GM12878 (cell line): Measurements from ENCODE around the gene C2CD4D. TPM values are rescaled to one million over a fixed set of nuclear protein-coding genes. Genes with fewer than 3 reads are reported as not detected.

Source experiments
- BRCA1 ChIP-seq: IDR thresholded peaks from 2 replicates; pipeline ENCODE4 v1.6.1; 2011; ENCODE audit warnings: low read depth, low read length, improper control_type of control experiment
- CHD1 ChIP-seq: IDR thresholded peaks from 2 replicates; pipeline ENCODE4 v1.6.1; 2012; ENCODE audit warnings: low read depth, low read length, improper control_type of control experiment
- ETV6 ChIP-seq, 2 experiments: fragments of 450-650 bp in 1 of 2; IDR thresholded peaks in 1 of 2; conservative IDR thresholded peaks in 1 of 2; 2 replicates each; pipeline ENCODE4 v1.6.1; 2014; ENCODE audit warnings: antibody characterized with exemption in 1 of 2, borderline replicate concordance in 1 of 2, low read depth in 1 of 2, mild to moderate bottlenecking in 1 of 2, moderate library complexity in 1 of 2
- EZH2 ChIP-seq: IDR thresholded peaks from 2 replicates; pipeline ENCODE4 v1.6.1; 2012; ENCODE audit warnings: low read depth, mild to moderate bottlenecking, control low read depth, inconsistent platforms, low read length, borderline replicate concordance; ENCODE audit not compliant: control insufficient read depth
- FOS ChIP-seq: IDR thresholded peaks from 3 replicates; pipeline ENCODE4 v1.6.1; 2011; ENCODE audit warnings: borderline replicate concordance; ENCODE audit not compliant: insufficient read length; ENCODE audit errors: extremely low read depth
- HCFC1 ChIP-seq: fragments of 150-350 bp; IDR thresholded peaks from 2 replicates; pipeline ENCODE4 v1.6.1; 2014; ENCODE audit warnings: low read length
- JUNB ChIP-seq: IDR thresholded peaks from 2 replicates; pipeline ENCODE4 v1.6.1; 2016; ENCODE audit warnings: antibody characterized with exemption, mild to moderate bottlenecking
- KAT2A ChIP-seq: conservative IDR thresholded peaks from 2 replicates; pipeline ENCODE4 v1.6.1; 2011; ENCODE audit warnings: low read depth, low read length; ENCODE audit not compliant: control insufficient read depth
- NBN ChIP-seq: fragments of 450-650 bp; IDR thresholded peaks from 2 replicates; pipeline ENCODE4 v1.6.1; 2016
- NFXL1 ChIP-seq: fragments of 450-650 bp; IDR thresholded peaks from 2 replicates; pipeline ENCODE4 v1.6.1; 2017; ENCODE audit warnings: antibody characterized with exemption, mild to moderate bottlenecking, borderline replicate concordance
- NR2C2 ChIP-seq: IDR thresholded peaks from 2 replicates; pipeline ENCODE4 v1.6.1; 2011; ENCODE audit warnings: borderline replicate concordance, low read depth; ENCODE audit not compliant: control insufficient read depth, insufficient read length
- POLR2AphosphoS2 ChIP-seq: IDR thresholded peaks from 2 replicates; pipeline ENCODE4 v1.6.1; 2011; ENCODE audit warnings: low read depth, mild to moderate bottlenecking, low read length, improper control_type of control experiment, moderate library complexity
- RBBP5 ChIP-seq: fragments of 200-600 bp; sonication (generic); conservative IDR thresholded peaks from 2 replicates; pipeline ENCODE4 v1.6.1; 2016
- RELA ChIP-seq: fragments of 450-650 bp; IDR thresholded peaks from 2 replicates; pipeline ENCODE4 v1.8.0; 2014; ENCODE audit warnings: borderline replicate concordance; ENCODE audit not compliant: partially characterized antibody
- SMAD1 ChIP-seq: fragments of 450-650 bp; IDR thresholded peaks from 2 replicates; pipeline ENCODE4 v1.6.1; 2018; ENCODE audit warnings: mild to moderate bottlenecking, low read depth; ENCODE audit not compliant: partially characterized antibody
- SMAD5 ChIP-seq: IDR thresholded peaks from 2 replicates; pipeline ENCODE4 v1.6.1; 2016; ENCODE audit warnings: antibody characterized with exemption, low read depth
- SPI1 ChIP-seq: IDR thresholded peaks from 2 replicates; pipeline ENCODE4 v1.6.1; 2011; ENCODE audit warnings: low read depth, mild to moderate bottlenecking, low read length, moderate library complexity, borderline replicate concordance; ENCODE audit not compliant: insufficient read depth
- YBX1 ChIP-seq: fragments of 450-650 bp; IDR thresholded peaks from 2 replicates; pipeline ENCODE4 v1.6.1; 2016; ENCODE audit warnings: antibody characterized with exemption
- ZNF207 ChIP-seq: fragments of 450-650 bp; IDR thresholded peaks from 2 replicates; pipeline ENCODE4 v1.6.1; 2014; ENCODE audit warnings: antibody characterized with exemption, mild to moderate bottlenecking, borderline replicate concordance
- ZNF274 ChIP-seq: IDR thresholded peaks from one replicate; pipeline ENCODE4 v1.8.0; 2011; ENCODE audit not compliant: insufficient read length, insufficient read depth
- ZSCAN29 ChIP-seq: fragments of 450-650 bp; IDR thresholded peaks from 2 replicates; pipeline ENCODE4 v1.6.1; 2017; ENCODE audit warnings: mild to moderate bottlenecking, moderate library complexity
- ZZZ3 ChIP-seq: IDR thresholded peaks from 2 replicates; pipeline ENCODE4 v1.6.1; 2011; ENCODE audit warnings: low read depth; ENCODE audit not compliant: control insufficient read depth, insufficient read length
- polyA plus RNA-seq, 11 experiments: library from polyadenylated mRNA; depleted of rRNA in 4 of 11; unstranded in 6 of 11; stranded (reverse) in 5 of 11; fragments of >200 nt; fragmentation: Nextera tagmentation in 4 of 11; fragmentation: Illumina TruSeq in 1 of 11; extraction: Ambion mirVana in 4 of 11; extraction: Trizol in 1 of 11; gene quantifications; 1 replicate in 1 of 11; 2 replicates in 10 of 11; pipeline versions ENCODE4 v1.2.1 to v1.2.3, GENCODE V29; 2011 to 2016; ENCODE audit warnings: inconsistent platforms in 2 of 11, missing spikeins in 2 of 11, low read depth in 1 of 11
- total RNA-seq, 4 experiments: library from RNA; depleted of rRNA in 3 of 4; stranded (reverse); fragments of >200 nt in 3 of 4; fragmentation: Illumina TruSeq in 1 of 4; extraction: Trizol in 1 of 4; gene quantifications; 2 replicates each; pipeline versions ENCODE4 v1.2.1 to v1.2.3, GENCODE V29; 2013 to 2021
- TF ChIP-seq, protein P1 (sequence below): fragments of 450-650 bp; formaldehyde crosslinking; IDR thresholded peaks from 2 replicates; pipeline ENCODE4 v1.4.0; 2022; ENCODE audit warnings: mild to moderate bottlenecking, moderate library complexity
- TF ChIP-seq, protein P2 (sequence below): IDR thresholded peaks from 2 replicates; pipeline ENCODE4 v1.6.1; 2012; ENCODE audit warnings: low read depth, low read length, improper control_type of control experiment
- TF ChIP-seq, protein P3 (sequence below): fragments of 450-650 bp; IDR thresholded peaks from 2 replicates; pipeline ENCODE4 v1.6.1; 2018; ENCODE audit warnings: borderline replicate concordance, mild to moderate bottlenecking; ENCODE audit not compliant: partially characterized antibody

The C2CD4D gene
- total and polyA plus RNA-seq, 10 of the 15 experiments (the other 5 are each of a cell fraction or from before 2014, with no cell fraction given), result 0.03 to 0.67 (median 0.13) TPM; not detected in 4

DNA sequence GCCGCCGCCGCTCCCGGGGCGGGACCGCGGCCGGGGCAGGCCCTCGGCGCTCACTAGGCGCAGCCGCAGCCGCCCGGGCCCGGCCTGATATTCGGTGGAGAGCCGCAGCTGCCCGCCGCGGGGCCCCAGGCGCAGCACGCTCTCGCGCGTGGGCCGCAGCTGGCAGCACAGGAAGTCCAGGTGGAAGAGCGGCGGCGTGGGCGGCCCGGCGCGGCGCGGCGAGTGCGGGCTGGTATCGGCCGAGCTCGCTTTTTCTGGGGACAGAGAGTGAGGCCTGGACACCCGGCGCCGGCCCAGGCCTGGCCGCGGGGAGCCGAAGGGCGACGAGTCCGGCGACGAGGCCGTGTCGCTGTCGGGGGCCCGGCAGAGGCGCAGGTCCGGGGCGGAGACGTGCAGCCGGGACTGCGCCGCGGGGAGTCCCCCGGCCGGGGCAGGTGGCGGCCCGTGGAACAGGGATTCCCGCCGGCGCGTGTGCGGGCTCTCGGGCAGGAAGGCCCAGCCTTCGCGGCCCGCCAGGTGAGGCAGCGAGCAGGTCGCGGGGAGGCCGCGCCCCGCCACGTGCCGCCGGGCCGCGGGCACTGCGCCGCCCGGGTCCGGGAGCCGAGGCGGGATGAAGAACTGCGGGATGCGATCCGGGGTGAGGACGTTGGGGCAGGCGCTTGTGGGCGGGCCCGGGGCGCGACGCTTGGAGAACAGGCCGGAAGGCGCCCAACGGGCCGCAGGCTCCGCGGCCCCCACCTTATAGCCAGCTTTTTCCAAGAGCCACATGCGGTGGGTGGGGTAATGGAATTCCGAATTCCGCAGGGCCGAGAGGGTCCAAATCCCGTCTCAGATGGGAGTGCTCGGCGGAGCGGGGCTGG lies 1.2 kb downstream of the C2CD4D start (continued):
- TF ChIP-seq, protein P1, sequence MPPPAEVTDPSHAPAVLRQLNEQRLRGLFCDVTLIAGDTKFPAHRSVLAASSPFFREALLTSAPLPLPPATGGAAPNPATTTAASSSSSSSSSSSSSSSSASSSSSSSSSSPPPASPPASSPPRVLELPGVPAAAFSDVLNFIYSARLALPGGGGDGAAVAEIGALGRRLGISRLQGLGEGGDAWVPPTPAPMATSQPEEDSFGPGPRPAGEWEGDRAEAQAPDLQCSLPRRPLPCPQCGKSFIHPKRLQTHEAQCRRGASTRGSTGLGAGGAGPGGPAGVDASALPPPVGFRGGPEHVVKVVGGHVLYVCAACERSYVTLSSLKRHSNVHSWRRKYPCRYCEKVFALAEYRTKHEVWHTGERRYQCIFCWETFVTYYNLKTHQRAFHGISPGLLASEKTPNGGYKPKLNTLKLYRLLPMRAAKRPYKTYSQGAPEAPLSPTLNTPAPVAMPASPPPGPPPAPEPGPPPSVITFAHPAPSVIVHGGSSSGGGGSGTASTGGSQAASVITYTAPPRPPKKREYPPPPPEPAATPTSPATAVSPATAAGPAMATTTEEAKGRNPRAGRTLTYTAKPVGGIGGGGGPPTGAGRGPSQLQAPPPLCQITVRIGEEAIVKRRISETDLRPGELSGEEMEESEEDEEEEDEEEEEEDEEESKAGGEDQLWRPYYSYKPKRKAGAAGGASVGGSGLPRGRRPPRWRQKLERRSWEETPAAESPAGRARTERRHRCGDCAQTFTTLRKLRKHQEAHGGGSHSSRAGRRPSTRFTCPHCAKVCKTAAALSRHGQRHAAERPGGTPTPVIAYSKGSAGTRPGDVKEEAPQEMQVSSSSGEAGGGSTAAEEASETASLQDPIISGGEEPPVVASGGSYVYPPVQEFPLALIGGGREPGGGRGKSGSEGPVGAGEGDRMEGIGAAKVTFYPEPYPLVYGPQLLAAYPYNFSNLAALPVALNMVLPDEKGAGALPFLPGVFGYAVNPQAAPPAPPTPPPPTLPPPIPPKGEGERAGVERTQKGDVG (CRISPR knock-in tag), result no peak
- TF ChIP-seq NFXL1, result no peak
- TF ChIP-seq CHD1, result no peak
- no peak for TF ChIP-seq SMAD1
- TF ChIP-seq ETV6 (conservative IDR thresholded peaks at IDR 0.05 in 1 of 2, IDR thresholded peaks at IDR 0.05 in 1 of 2; ENCODE audit: borderline replicate concordance in 1 of 2, low read depth in 1 of 2), result no peak
- TF ChIP-seq ZNF207, result no peak
- TF ChIP-seq RELA, result no peak
- no peak for TF ChIP-seq ZSCAN29
- no peak for TF ChIP-seq POLR2AphosphoS2
- no peak for TF ChIP-seq RBBP5
- no peak for TF ChIP-seq ZNF274
- TF ChIP-seq NBN, result no peak
- no peak for TF ChIP-seq SMAD5
- TF ChIP-seq, protein P2, sequence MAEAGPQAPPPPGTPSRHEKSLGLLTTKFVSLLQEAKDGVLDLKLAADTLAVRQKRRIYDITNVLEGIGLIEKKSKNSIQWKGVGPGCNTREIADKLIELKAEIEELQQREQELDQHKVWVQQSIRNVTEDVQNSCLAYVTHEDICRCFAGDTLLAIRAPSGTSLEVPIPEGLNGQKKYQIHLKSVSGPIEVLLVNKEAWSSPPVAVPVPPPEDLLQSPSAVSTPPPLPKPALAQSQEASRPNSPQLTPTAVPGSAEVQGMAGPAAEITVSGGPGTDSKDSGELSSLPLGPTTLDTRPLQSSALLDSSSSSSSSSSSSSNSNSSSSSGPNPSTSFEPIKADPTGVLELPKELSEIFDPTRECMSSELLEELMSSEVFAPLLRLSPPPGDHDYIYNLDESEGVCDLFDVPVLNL, result no peak
- TF ChIP-seq, protein P3, sequence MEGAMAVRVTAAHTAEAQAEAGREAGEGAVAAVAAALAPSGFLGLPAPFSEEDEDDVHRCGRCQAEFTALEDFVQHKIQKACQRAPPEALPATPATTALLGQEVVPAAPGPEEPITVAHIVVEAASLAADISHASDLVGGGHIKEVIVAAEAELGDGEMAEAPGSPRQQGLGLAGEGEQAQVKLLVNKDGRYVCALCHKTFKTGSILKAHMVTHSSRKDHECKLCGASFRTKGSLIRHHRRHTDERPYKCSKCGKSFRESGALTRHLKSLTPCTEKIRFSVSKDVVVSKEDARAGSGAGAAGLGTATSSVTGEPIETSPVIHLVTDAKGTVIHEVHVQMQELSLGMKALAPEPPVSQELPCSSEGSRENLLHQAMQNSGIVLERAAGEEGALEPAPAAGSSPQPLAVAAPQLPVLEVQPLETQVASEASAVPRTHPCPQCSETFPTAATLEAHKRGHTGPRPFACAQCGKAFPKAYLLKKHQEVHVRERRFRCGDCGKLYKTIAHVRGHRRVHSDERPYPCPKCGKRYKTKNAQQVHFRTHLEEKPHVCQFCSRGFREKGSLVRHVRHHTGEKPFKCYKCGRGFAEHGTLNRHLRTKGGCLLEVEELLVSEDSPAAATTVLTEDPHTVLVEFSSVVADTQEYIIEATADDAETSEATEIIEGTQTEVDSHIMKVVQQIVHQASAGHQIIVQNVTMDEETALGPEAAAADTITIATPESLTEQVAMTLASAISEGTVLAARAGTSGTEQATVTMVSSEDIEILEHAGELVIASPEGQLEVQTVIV, result no peak
- no peak for TF ChIP-seq BRCA1
- no peak for TF ChIP-seq ZZZ3
- no peak for TF ChIP-seq HCFC1
- TF ChIP-seq JUNB, result no peak
- TF ChIP-seq EZH2, result no peak
- TF ChIP-seq KAT2A, result no peak
- TF ChIP-seq FOS, result no peak
- no peak for TF ChIP-seq NR2C2
- no peak for TF ChIP-seq SPI1
- TF ChIP-seq YBX1, result no peak
